ENCODE data around the gene THRB.

Gene THRB

GRCh38 chr3:24525557-24525956, 30.9 kb upstream of the THRB start:
- H3K27me3 ChIP-seq (ENCODE audit: low read length), result no peaks in the 10 kb centered on the region
- H2AFZ ChIP-seq (ENCODE audit: low read depth, low read length, severe bottlenecking), result no peak overlapping the region

GRCh38 chr3:24525022-24525421, 30.4 kb upstream of the THRB start:
- no peak overlapping the region for H3K9ac ChIP-seq (ENCODE audit: low read length)
- no peaks in the 10 kb centered on the region for H3K36me3 ChIP-seq (ENCODE audit: low read length)
- H3K9me2 ChIP-seq (replicated peaks; ENCODE audit: insufficient read depth, low read length), result no peaks in the 10 kb centered on the region
- TF ChIP-seq EZH2phosphoT487 (conservative IDR thresholded peaks at IDR 0.05; ENCODE audit: low read length) (no peak), CTCF (IDR thresholded peaks at IDR 0.05; ENCODE audit: insufficient read depth, low read length, poor library complexity, severe bottlenecking) (no peak)
- H3K27ac ChIP-seq (ENCODE audit: low read depth, low read length), result no peak overlapping the region
- H3K79me2 ChIP-seq (ENCODE audit: insufficient read depth, low read length), result no peaks in the 10 kb centered on the region
- H3K4me2 ChIP-seq (ENCODE audit: low read depth, low read length, poor library complexity, severe bottlenecking), result no peak overlapping the region
- no peaks in the 10 kb centered on the region for H3K27me3 ChIP-seq (ENCODE audit: low read length)
- no peaks in the 10 kb centered on the region for H3F3A ChIP-seq (ENCODE audit: insufficient read depth)
- no peaks in the 10 kb centered on the region for H4K20me1 ChIP-seq (ENCODE audit: low read depth, low read length)
- H3K4me3 ChIP-seq (ENCODE audit: insufficient read depth, low read length, poor library complexity, severe bottlenecking), result no peak overlapping the region
- H3K9me3 ChIP-seq (ENCODE audit: insufficient read depth, low read length), result no peaks in the 10 kb centered on the region
- H2AFZ ChIP-seq (ENCODE audit: low read depth, low read length, severe bottlenecking), result no peak overlapping the region

More at GRCh38 chr3:24525557-24525956, 30.9 kb upstream of the THRB start:
- Histone ChIP-seq H4K20me1 (ENCODE audit: low read depth, low read length) (no peaks in the 10 kb centered on the region), H3F3A (ENCODE audit: insufficient read depth) (no peaks in the 10 kb centered on the region), H3K27ac (ENCODE audit: low read depth, low read length) (no peak overlapping the region), H3K36me3 (ENCODE audit: low read length) (no peaks in the 10 kb centered on the region), H3K9ac (ENCODE audit: low read length) (no peak overlapping the region), H3K79me2 (ENCODE audit: insufficient read depth, low read length) (no peaks in the 10 kb centered on the region), H3K9me3 (ENCODE audit: insufficient read depth, low read length) (no peaks in the 10 kb centered on the region), H3K9me2 (replicated peaks; ENCODE audit: insufficient read depth, low read length) (no peaks in the 10 kb centered on the region), H3K4me2 (ENCODE audit: low read depth, low read length, poor library complexity, severe bottlenecking) (no peak overlapping the region), H3K4me3 (ENCODE audit: insufficient read depth, low read length, poor library complexity, severe bottlenecking) (no peak overlapping the region)
- TF ChIP-seq CTCF (IDR thresholded peaks at IDR 0.05; ENCODE audit: insufficient read depth, low read length, poor library complexity, severe bottlenecking), result no peak
- TF ChIP-seq EZH2phosphoT487 (conservative IDR thresholded peaks at IDR 0.05; ENCODE audit: low read length), result no peak

- H3K9ac ChIP-seq (ENCODE audit: low read length), result no peak overlapping the region
- no peak for TF ChIP-seq EZH2phosphoT487 (conservative IDR thresholded peaks at IDR 0.05; ENCODE audit: low read length)
- TF ChIP-seq CTCF (IDR thresholded peaks at IDR 0.05; ENCODE audit: insufficient read depth, low read length, poor library complexity, severe bottlenecking), result no peak
- no peaks in the 10 kb centered on the region for H4K20me1 ChIP-seq (ENCODE audit: low read depth, low read length)
- no peaks in the 10 kb centered on the region for H3K9me3 ChIP-seq (ENCODE audit: insufficient read depth, low read length)
- H3K4me2 ChIP-seq (ENCODE audit: low read depth, low read length, poor library complexity, severe bottlenecking), result no peak overlapping the region
- H3K27ac ChIP-seq (ENCODE audit: low read depth, low read length), result no peak overlapping the region
- H3K27me3 ChIP-seq (ENCODE audit: low read length), result no peaks in the 10 kb centered on the region
- H3F3A ChIP-seq (ENCODE audit: insufficient read depth), result no peaks in the 10 kb centered on the region
- H3K36me3 ChIP-seq (ENCODE audit: low read length), result no peaks in the 10 kb centered on the region
- H3K79me2 ChIP-seq (ENCODE audit: insufficient read depth, low read length), result no peaks in the 10 kb centered on the region
- no peak overlapping the region for H3K4me3 ChIP-seq (ENCODE audit: insufficient read depth, low read length, poor library complexity, severe bottlenecking)
- no peak overlapping the region for H2AFZ ChIP-seq (ENCODE audit: low read depth, low read length, severe bottlenecking)
- H3K9me2 ChIP-seq (replicated peaks; ENCODE audit: insufficient read depth, low read length), result no peaks in the 10 kb centered on the region
These were observed 29.5 kb upstream of the THRB start for GRCh38 chr3:24523988-24524727.

Data from SU-DHL-6 (cell line).